ENCODE data around the gene PRPF19.

GRCh38 chr11:60923326-60923725 is 16.9 kb upstream of the PRPF19 start:
- TF ChIP-seq CTCF (conservative IDR thresholded peaks at IDR 0.05 in 1 of 2, IDR thresholded peaks at IDR 0.05 in 1 of 2; ENCODE audit: low read depth in 1 of 2, low read length in 2 of 2) (no peak), EZH2 (IDR thresholded peaks at IDR 0.05; ENCODE audit: low read length, missing control alignments) (no peak)

Data from fibroblast of lung (primary cell).